Fibroblast of lung (primary cell): ENCODE measurements around the gene FGD2. TPM values are rescaled to one million over a fixed set of nuclear protein-coding genes. Genes with fewer than 3 reads are reported as not detected.
"Not testable (repeated sequence)": the region's sequence is repeated elsewhere in the genome, so short reads cannot be mapped to it uniquely, and the experiment has no call there.

ENCODE experiments used
- DNase-seq, 2 donors: peaks; one replicate each; pipeline versions ENCODE4 v3.0.0 to v3.0.0-alpha.2; 2010; ENCODE audit warnings: low read depth in 2 of 2
- H2AFZ ChIP-seq: 2 replicates; pipeline ENCODE4 v1.5.1; 2012; ENCODE audit warnings: low read length, control low read depth, inconsistent platforms
- H3K27ac ChIP-seq: 2 replicates; pipeline ENCODE4 v1.5.1; 2011; ENCODE audit warnings: low read length, control low read depth; ENCODE audit not compliant: insufficient read depth
- H3K27me3 ChIP-seq: 2 replicates; pipeline ENCODE4 v1.5.1; 2011; ENCODE audit warnings: mild to moderate bottlenecking, low read length; ENCODE audit not compliant: control insufficient read depth, insufficient read depth
- H3K36me3 ChIP-seq: 2 replicates; pipeline ENCODE4 v1.5.1; 2011; ENCODE audit warnings: low read length; ENCODE audit not compliant: control insufficient read depth, insufficient read depth
- H3K4me1 ChIP-seq: 2 replicates; pipeline ENCODE4 v1.5.1; 2011; ENCODE audit warnings: low read length; ENCODE audit not compliant: control insufficient read depth, insufficient read depth; ENCODE audit errors: extremely low read depth
- H3K4me2 ChIP-seq: 2 replicates; pipeline ENCODE4 v1.5.1; 2011; ENCODE audit warnings: low read length, control low read depth; ENCODE audit not compliant: insufficient read depth; ENCODE audit errors: extremely low read depth
- H3K4me3 ChIP-seq, 4 experiments: fragments of 200-600 bp in 1 of 4; sonication (generic) in 1 of 4; replicated peaks in 1 of 4; 2 replicates each; pipeline ENCODE4 v1.5.1; 2011 to 2016; ENCODE audit warnings: low read length in 4 of 4, low read depth in 3 of 4, mild to moderate bottlenecking in 3 of 4, control low read depth in 2 of 4, inconsistent platforms in 1 of 4, mixed read lengths in 1 of 4; ENCODE audit not compliant: insufficient read depth in 1 of 4; ENCODE audit errors: control extremely low read depth in 1 of 4
- H3K79me2 ChIP-seq: 2 replicates; pipeline ENCODE4 v1.5.1; 2012; ENCODE audit warnings: mild to moderate bottlenecking, low read length, inconsistent platforms; ENCODE audit not compliant: control insufficient read depth, insufficient read depth
- H3K9ac ChIP-seq: 2 replicates; pipeline ENCODE4 v1.5.1; 2011; ENCODE audit warnings: mild to moderate bottlenecking, low read length, control low read depth; ENCODE audit not compliant: insufficient read depth
- H3K9me3 ChIP-seq: 2 replicates; pipeline ENCODE4 v1.5.1; 2012; ENCODE audit warnings: low read depth, low read length; ENCODE audit not compliant: control insufficient read depth, insufficient read depth
- H4K20me1 ChIP-seq: 2 replicates; pipeline ENCODE4 v1.5.1; 2011; ENCODE audit warnings: low read length; ENCODE audit not compliant: control insufficient read depth, insufficient read depth; ENCODE audit errors: extremely low read depth
- CTCF ChIP-seq, 2 donors: IDR thresholded peaks in 1 of 2; conservative IDR thresholded peaks in 1 of 2; 1 replicate in 1 of 2; 2 replicates in 1 of 2; pipeline ENCODE4 v1.5.1; 2011 to 2012; ENCODE audit warnings: low read length in 2 of 2, control low read depth in 1 of 2, inconsistent platforms in 1 of 2, low read depth in 1 of 2, mild to moderate bottlenecking in 1 of 2
- EZH2 ChIP-seq: IDR thresholded peaks from 2 replicates; pipeline ENCODE4 v1.5.1; 2012; ENCODE audit warnings: low read length, control low read depth, mild to moderate bottlenecking; ENCODE audit errors: missing control alignments
- polyA plus RNA-seq, 2 donors: library from polyadenylated mRNA; depleted of rRNA in 1 of 2; stranded (reverse) in 1 of 2; unstranded in 1 of 2; fragments of >200 nt; gene quantifications; 2 replicates each; pipeline ENCODE4 v1.2.1, GENCODE V29; 2011 to 2012; ENCODE audit warnings: missing spikeins in 1 of 2
- total RNA-seq: library from RNA; depleted of rRNA; stranded (reverse); fragments of >200 nt; gene quantifications from 2 replicates; pipeline ENCODE4 v1.2.1, GENCODE V29; 2014

Gene FGD2
- total and polyA plus RNA-seq, 2 donors (not counting 1 experiment from before 2014, with no cell fraction given) = not detected

- no peak overlapping the region for H3K4me2 ChIP-seq
- DNase-seq = no peak
- H3K4me1 ChIP-seq = peaks cover 7% of the 10 kb centered on the region
- no peak overlapping the region for H3K27ac ChIP-seq
- H3K36me3 ChIP-seq = no peaks in the 10 kb centered on the region
- no peaks in the 10 kb centered on the region for H4K20me1 ChIP-seq
- no peaks in the 10 kb centered on the region for H3K9me3 ChIP-seq
- H3K27me3 ChIP-seq = no peaks in the 10 kb centered on the region
- no peak overlapping the region for H3K4me3 ChIP-seq
- H3K9ac ChIP-seq = no peak overlapping the region
- H2AFZ ChIP-seq = no peak overlapping the region
- no peak for TF ChIP-seq CTCF (conservative IDR thresholded peaks at IDR 0.05 in 1 of 2, IDR thresholded peaks at IDR 0.05 in 1 of 2; ENCODE audit: low read depth in 1 of 2, low read length in 2 of 2)
- no peak for TF ChIP-seq EZH2
- H3K79me2 ChIP-seq = no peaks in the 10 kb centered on the region
These were observed 52.2 kb downstream of the FGD2 start for GRCh38 chr6:37057678-37058077.

DNA sequence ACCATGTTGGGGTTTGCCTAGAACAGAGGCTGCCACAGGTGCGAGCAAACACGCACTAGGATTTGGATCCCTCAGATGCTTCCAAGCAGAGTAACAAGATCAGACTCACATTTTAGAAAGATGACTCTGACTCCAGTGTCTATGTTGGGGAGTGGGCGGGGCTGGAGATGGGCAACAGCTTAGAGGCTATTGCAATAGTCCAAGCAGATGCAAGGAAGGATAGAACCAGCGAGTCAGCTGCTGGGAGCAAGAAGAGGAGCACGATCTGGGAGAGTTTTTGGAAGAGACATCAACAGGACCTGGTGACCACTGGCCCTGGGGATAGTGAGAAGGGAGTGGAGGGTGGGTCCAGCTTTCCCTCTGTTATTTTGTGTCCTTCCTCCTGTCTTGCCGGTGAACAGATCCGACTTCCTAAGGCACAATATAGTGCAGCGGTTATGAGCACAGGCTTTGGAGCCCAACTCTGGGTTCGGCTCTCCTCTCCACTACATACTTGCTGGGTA is 52.7 kb downstream of the FGD2 start:
- H3K4me2 ChIP-seq = no peak overlapping the region
- H3K27me3 ChIP-seq = no peaks in the 10 kb centered on the region
- no peaks in the 10 kb centered on the region for H3K79me2 ChIP-seq
- H3K27ac ChIP-seq = no peak overlapping the region
- no peaks in the 10 kb centered on the region for H3K36me3 ChIP-seq
- H2AFZ ChIP-seq = no peak overlapping the region
- no peaks in the 10 kb centered on the region for H4K20me1 ChIP-seq
- TF ChIP-seq EZH2 (no peak), CTCF (conservative IDR thresholded peaks at IDR 0.05 in 1 of 2, IDR thresholded peaks at IDR 0.05 in 1 of 2; ENCODE audit: low read depth in 1 of 2, low read length in 2 of 2) (no peak)
- peaks cover 7% of the 10 kb centered on the region for H3K4me1 ChIP-seq
- no peaks in the 10 kb centered on the region for H3K9me3 ChIP-seq
- H3K9ac ChIP-seq = no peak overlapping the region
- peak; percentile 40 to 47 for DNase-seq
- H3K4me3 ChIP-seq = no peak overlapping the region

GRCh38 chr6:37058984-37059343 is 53.5 kb downstream of the FGD2 start:
- DNase-seq, H2AFZ ChIP-seq, H3K36me3 ChIP-seq, H3K27ac ChIP-seq, H3K9me3 ChIP-seq, H3K4me2 ChIP-seq, H3K4me3 ChIP-seq, H3K79me2 ChIP-seq, H3K9ac ChIP-seq, H3K27me3 ChIP-seq, H3K4me1 ChIP-seq, H4K20me1 ChIP-seq: not testable (repeated sequence)
